DMS79 treated with DMSO at 0.1 percent for 48 hours (cell line): Measurements from ENCODE around the gene FIBCD1.

ENCODE experiments used
- DNase-seq: peaks from one replicate; lab custom pipeline; 2025; lab: John Stamatoyannopoulos, UW

Gene FIBCD1

GRCh38 chr9:130894546-130894945 is 44.5 kb downstream of the FIBCD1 start:
- DNase-seq = no peak

- DNase-seq = no peak
Observed at GRCh38 chr9:130893341-130894101, 45.5 kb downstream of the FIBCD1 start.

GRCh38 chr9:130892477-130893304 is 46.4 kb downstream of the FIBCD1 start:
- no peak for DNase-seq

- no peak for DNase-seq
Observed at GRCh38 chr9:130891688-130892476, 47.2 kb downstream of the FIBCD1 start.

- no peak for DNase-seq
Observed at GRCh38 chr9:130890870-130891687, 48.0 kb downstream of the FIBCD1 start.

GRCh38 chr9:130890124-130890523 is 48.9 kb downstream of the FIBCD1 start:
- DNase-seq = no peak

GRCh38 chr9:130888146-130888885 is 50.7 kb downstream of the FIBCD1 start:
- no peak for DNase-seq

GRCh38 chr9:130887494-130888144 is 51.4 kb downstream of the FIBCD1 start:
- no peak for DNase-seq

- no peak for DNase-seq
Observed at GRCh38 chr9:130886981-130887380, 52.1 kb downstream of the FIBCD1 start.

GRCh38 chr9:130885484-130886375 is 53.3 kb downstream of the FIBCD1 start:
- no peak for DNase-seq

- no peak for DNase-seq
Observed at GRCh38 chr9:130884542-130885483, 54.2 kb downstream of the FIBCD1 start.

GRCh38 chr9:130884111-130884531 is 54.9 kb downstream of the FIBCD1 start:
- DNase-seq = no peak

- no peak for DNase-seq
Observed at GRCh38 chr9:130883479-130883878, 55.6 kb downstream of the FIBCD1 start.

- no peak for DNase-seq
Observed at GRCh38 chr9:130882696-130883225, 56.3 kb downstream of the FIBCD1 start.

GRCh38 chr9:130881516-130881915 is 57.5 kb downstream of the FIBCD1 start:
- no peak for DNase-seq

GRCh38 chr9:130880599-130881220 is 58.3 kb downstream of the FIBCD1 start:
- DNase-seq = no peak

GRCh38 chr9:130879863-130880411 is 59.1 kb downstream of the FIBCD1 start:
- no peak for DNase-seq
